GM23248 (cell line): Measurements from ENCODE around the gene CXCL6. TPM values are rescaled to one million over a fixed set of nuclear protein-coding genes. Genes with fewer than 3 reads are reported as not detected.

Experiments used
- DNase-seq: peaks from one replicate; pipeline ENCODE4 v3.0.0-alpha.2; 2015
- H2AFZ ChIP-seq: fragments of 200-600 bp; sonication (generic); 2 replicates; pipeline ENCODE4 v1.6.1; 2016; ENCODE audit warnings: antibody characterized with exemption
- H3F3A ChIP-seq: fragments of 200-600 bp; sonication (generic); 2 replicates; pipeline ENCODE4 v1.6.1; 2016; ENCODE audit warnings: mild to moderate bottlenecking, antibody characterized with exemption, mixed run types; ENCODE audit not compliant: insufficient read depth
- H3K27ac ChIP-seq: fragments of 200-600 bp; sonication (generic); 2 replicates; pipeline ENCODE4 v1.5.1; 2016; ENCODE audit warnings: mild to moderate bottlenecking
- H3K27me3 ChIP-seq: fragments of 200-600 bp; sonication (generic); replicated peaks from 2 replicates; pipeline ENCODE4 v1.6.1; 2016; ENCODE audit warnings: mild to moderate bottlenecking; ENCODE audit not compliant: insufficient read depth
- H3K36me3 ChIP-seq: fragments of 200-600 bp; sonication (generic); 2 replicates; pipeline ENCODE4 v1.6.1; 2016; ENCODE audit warnings: low read depth, mild to moderate bottlenecking
- H3K4me1 ChIP-seq: fragments of 200-600 bp; sonication (generic); 2 replicates; pipeline ENCODE4 v1.6.1; 2016; ENCODE audit warnings: mild to moderate bottlenecking; ENCODE audit not compliant: insufficient read depth
- H3K4me2 ChIP-seq: fragments of 200-600 bp; sonication (generic); one replicate; pipeline ENCODE4 v1.6.1; 2016; ENCODE audit warnings: mild to moderate bottlenecking; ENCODE audit not compliant: unreplicated experiment
- H3K4me3 ChIP-seq: fragments of 200-600 bp; sonication (generic); 2 replicates; pipeline ENCODE4 v1.5.1; 2016; ENCODE audit warnings: mild to moderate bottlenecking
- H3K79me2 ChIP-seq: fragments of 200-600 bp; sonication (generic); 2 replicates; pipeline ENCODE4 v1.6.1; 2016; ENCODE audit warnings: mild to moderate bottlenecking; ENCODE audit not compliant: insufficient read depth
- H3K9ac ChIP-seq: fragments of 200-600 bp; sonication (generic); 2 replicates; pipeline ENCODE4 v1.6.1; 2016; ENCODE audit warnings: mild to moderate bottlenecking
- H3K9me2 ChIP-seq: fragments of 200-600 bp; sonication (generic); 2 replicates; pipeline ENCODE4 v1.6.1; 2016; ENCODE audit warnings: mixed run types, mild to moderate bottlenecking, moderate library complexity; ENCODE audit not compliant: insufficient read depth
- H3K9me3 ChIP-seq: fragments of 200-600 bp; sonication (generic); one replicate; pipeline ENCODE4 v1.6.1; 2017; ENCODE audit warnings: low read depth
- H4K20me1 ChIP-seq: fragments of 200-600 bp; sonication (generic); 2 replicates; pipeline ENCODE4 v1.6.0; 2016; ENCODE audit not compliant: insufficient read depth
- EZH2 ChIP-seq: fragments of 200-600 bp; sonication (generic); IDR thresholded peaks from 2 replicates; pipeline ENCODE4 v1.6.1; 2018; ENCODE audit warnings: antibody characterized with exemption, mild to moderate bottlenecking; ENCODE audit not compliant: insufficient read depth, poor library complexity, severe bottlenecking
- EZH2phosphoT487 ChIP-seq: fragments of 200-600 bp; sonication (generic); IDR thresholded peaks from 2 replicates; pipeline ENCODE4 v1.6.1; 2018; ENCODE audit warnings: antibody characterized with exemption, moderate library complexity, mild to moderate bottlenecking, low read depth; ENCODE audit not compliant: insufficient read depth
- WGBS, 2 experiments: methylation state at CpG; one replicate each; pipeline ENCODE4 v1.1.6; 2015 to 2017; ENCODE audit warnings: low lambda C conversion rate in 2 of 2, low coverage in 1 of 2; ENCODE audit errors: missing lambda C conversion rate in 2 of 2; 5-methylcytosine and 5-hydroxymethylcytosine counted together
- in situ Hi-C: fragments of 300-500 bp; cut with MboI; formaldehyde crosslinking; loops from 2 replicates; pipeline ENCODE4 v1.15.0; 2020
- polyA plus RNA-seq: library from polyadenylated mRNA; unstranded; fragments of >200 nt; fragmentation: Nextera tagmentation; extraction: Ambion mirVana; gene quantifications from 2 replicates; pipeline ENCODE4 v1.2.1, GENCODE V29; 2016
- total RNA-seq: library from RNA; depleted of rRNA; stranded (reverse); fragments of >200 nt; shearing (Covaris generic); gene quantifications from 2 replicates; pipeline ENCODE4 v1.2.3, GENCODE V29; 2014

The CXCL6 gene
- total and polyA plus RNA-seq, 2 experiments from 2014 or later = 8.1 to 17.9 TPM

GRCh38 chr4:73853718-73854473 is 17.4 kb downstream of the CXCL6 start:
- no peak for DNase-seq
- Histone ChIP-seq H3K4me3 (peak overlapping the region; percentile 44; the same call in 1 of the 2 replicates), H3K4me2 (peak overlapping the region; percentile 32)

GRCh38 chr4:73855406-73855805 is 18.9 kb downstream of the CXCL6 start:
- DNase-seq = no peak
- 87 to 88% methylated on average over 4 of the region's 4 CpGs for WGBS, 2 experiments
- in situ Hi-C loops = no loop called here

More at GRCh38 chr4:73853718-73854473, 17.4 kb downstream of the CXCL6 start:
- H3K79me2 ChIP-seq = no peaks in the 10 kb centered on the region
- WGBS, 2 experiments = 27 to 43% methylated on average over 8 of the region's 8 CpGs
- H3F3A ChIP-seq = peaks cover 22% of the 10 kb centered on the region
- H3K9ac ChIP-seq = no peak overlapping the region
- H3K4me1 ChIP-seq = peaks cover 11% of the 10 kb centered on the region
- TF ChIP-seq EZH2 (no peak), EZH2phosphoT487 (no peak)
- no peaks in the 10 kb centered on the region for H3K27me3 ChIP-seq
- no peak overlapping the region for H3K27ac ChIP-seq
- no peaks in the 10 kb centered on the region for H3K9me3 ChIP-seq
- H2AFZ ChIP-seq = peak overlapping the region; percentile 54; the same call in 1 of the 2 replicates
- in situ Hi-C loops = no loop called here
- H3K36me3 ChIP-seq = no peaks in the 10 kb centered on the region
- H4K20me1 ChIP-seq = no peaks in the 10 kb centered on the region
- H3K9me2 ChIP-seq = no peaks in the 10 kb centered on the region

GRCh38 chr4:73856518-73856917 is 20.0 kb downstream of the CXCL6 start:
- Histone ChIP-seq H3K79me2 (no peaks in the 10 kb centered on the region), H3K4me2 (no peak overlapping the region), H3K27ac (peak overlapping the region; percentile 55), H3K4me1 (peaks cover 25% of the 10 kb centered on the region), H3K4me3 (no peak overlapping the region), H3F3A (peaks cover 36% of the 10 kb centered on the region), H3K36me3 (no peaks in the 10 kb centered on the region), H3K9me3 (no peaks in the 10 kb centered on the region), H3K9me2 (no peaks in the 10 kb centered on the region), H3K27me3 (no peaks in the 10 kb centered on the region), H2AFZ (no peak overlapping the region), H3K9ac (no peak overlapping the region), H4K20me1 (no peaks in the 10 kb centered on the region)
- in situ Hi-C loops = no loop called here
- TF ChIP-seq EZH2phosphoT487 (no peak), EZH2 (no peak)
- peak; percentile 77 for DNase-seq

More at GRCh38 chr4:73855406-73855805, 18.9 kb downstream of the CXCL6 start:
- H3F3A ChIP-seq = peaks cover 36% of the 10 kb centered on the region
- H3K9me2 ChIP-seq = no peaks in the 10 kb centered on the region
- H3K36me3 ChIP-seq = no peaks in the 10 kb centered on the region
- no peaks in the 10 kb centered on the region for H3K79me2 ChIP-seq
- H4K20me1 ChIP-seq = no peaks in the 10 kb centered on the region
- no peaks in the 10 kb centered on the region for H3K27me3 ChIP-seq
- H2AFZ ChIP-seq = no peak overlapping the region
- no peak for TF ChIP-seq EZH2
- TF ChIP-seq EZH2phosphoT487 = no peak
- H3K9ac ChIP-seq = no peak overlapping the region
- no peak overlapping the region for H3K4me2 ChIP-seq
- H3K9me3 ChIP-seq = no peaks in the 10 kb centered on the region
- no peak overlapping the region for H3K4me3 ChIP-seq
- H3K27ac ChIP-seq = no peak overlapping the region
- peaks cover 25% of the 10 kb centered on the region for H3K4me1 ChIP-seq

- Histone ChIP-seq H3K4me1 (peaks cover 25% of the 10 kb centered on the region), H3K9ac (no peak overlapping the region), H3K4me2 (peak overlapping the region; percentile 14), H3K79me2 (no peaks in the 10 kb centered on the region), H2AFZ (no peak overlapping the region), H3K27ac (0 out of 2 replicates have a peak overlapping the region, but pooled peaks have one; percentile 3), H4K20me1 (no peaks in the 10 kb centered on the region), H3K4me3 (no peak overlapping the region), H3F3A (peaks cover 36% of the 10 kb centered on the region), H3K27me3 (no peaks in the 10 kb centered on the region), H3K9me3 (no peaks in the 10 kb centered on the region), H3K9me2 (no peaks in the 10 kb centered on the region), H3K36me3 (no peaks in the 10 kb centered on the region)
- DNase-seq = peak; percentile 47
- in situ Hi-C loops = no loop called here
- TF ChIP-seq EZH2phosphoT487 = no peak
- no peak for TF ChIP-seq EZH2
These were observed 23.2 kb downstream of the CXCL6 start for GRCh38 chr4:73859614-73860088.
